Loucy (cell line): ENCODE results near the gene MAP4K2.
A peak's percentile ranks its signal among the peaks of the same experiment; 100 is the strongest.

Source experiments
- CTCF ChIP-seq: fragments of 200-600 bp; sonication (generic); conservative IDR thresholded peaks from 2 replicates; pipeline ENCODE4 v1.5.1; 2014; ENCODE audit warnings: mild to moderate bottlenecking, antibody characterized with exemption, low read length
- EZH2phosphoT487 ChIP-seq: fragments of 200-600 bp; IDR thresholded peaks from 2 replicates; pipeline ENCODE4 v1.6.1; 2018; ENCODE audit warnings: antibody characterized with exemption, mild to moderate bottlenecking, moderate library complexity, borderline replicate concordance

- peak; percentile 90 for TF ChIP-seq CTCF
- no peak for TF ChIP-seq EZH2phosphoT487
Measured at GRCh38 chr11:64767344-64768299, 35.4 kb downstream of the MAP4K2 start.
